ENCODE measurements around the gene PI4K2A. TPM values are rescaled to one million over a fixed set of nuclear protein-coding genes. Genes with fewer than 3 reads are reported as not detected.

Gene PI4K2A
- total and polyA plus RNA-seq, 2 donors (not counting 1 experiment from before 2014, with no cell fraction given): 26.6 to 30.7 TPM

DNA sequence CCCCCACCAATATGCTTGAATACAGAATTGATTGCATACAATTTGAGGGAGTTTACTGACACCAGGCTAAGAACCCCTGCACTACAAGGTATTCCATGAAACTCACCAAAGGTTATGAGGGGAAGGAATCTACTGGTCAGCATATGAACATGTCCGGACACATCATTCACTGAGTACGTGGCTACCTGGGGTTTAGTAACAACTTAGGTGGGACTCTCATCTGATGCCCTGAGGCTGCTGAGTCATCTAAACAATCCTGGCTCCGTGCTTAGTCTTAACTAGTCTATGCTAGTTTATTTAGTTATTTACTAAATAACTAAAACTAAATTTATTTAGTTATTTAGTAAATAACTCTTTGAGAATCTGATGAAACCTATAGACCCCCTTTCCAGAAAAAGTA, 11.3 kb downstream of the PI4K2A start:
- DNase-seq (ENCODE audit: low read depth in 2 of 2): no peak
- Histone ChIP-seq H3K4me2 (ENCODE audit: extremely low read depth, insufficient read depth, low read length) (no peak overlapping the region), H3K27me3 (ENCODE audit: control insufficient read depth, insufficient read depth, low read length) (no peaks in the 10 kb centered on the region), H3K9ac (ENCODE audit: insufficient read depth, low read length) (no peak overlapping the region), H3K27ac (ENCODE audit: insufficient read depth, low read length) (no peak overlapping the region), H4K20me1 (ENCODE audit: control insufficient read depth, extremely low read depth, insufficient read depth, low read length) (no peaks in the 10 kb centered on the region), H3K9me3 (ENCODE audit: control insufficient read depth, insufficient read depth, low read depth, low read length) (no peaks in the 10 kb centered on the region), H3K36me3 (ENCODE audit: control insufficient read depth, insufficient read depth, low read length) (peaks cover 15% of the 10 kb centered on the region), H3K4me1 (ENCODE audit: control insufficient read depth, extremely low read depth, insufficient read depth, low read length) (peaks cover 14% of the 10 kb centered on the region), H2AFZ (ENCODE audit: low read length) (no peak overlapping the region), H3K4me3 (replicated peaks in 1 of 4; ENCODE audit: control extremely low read depth in 1 of 4, insufficient read depth in 1 of 4, low read depth in 3 of 4, low read length in 4 of 4) (no peak overlapping the region), H3K79me2 (ENCODE audit: control insufficient read depth, insufficient read depth, low read length) (peaks cover 27% of the 10 kb centered on the region)
- TF ChIP-seq CTCF (conservative IDR thresholded peaks at IDR 0.05 in 1 of 2, IDR thresholded peaks at IDR 0.05 in 1 of 2; ENCODE audit: low read depth in 1 of 2, low read length in 2 of 2) (no peak), EZH2 (IDR thresholded peaks at IDR 0.05; ENCODE audit: low read length, missing control alignments) (no peak)

DNA sequence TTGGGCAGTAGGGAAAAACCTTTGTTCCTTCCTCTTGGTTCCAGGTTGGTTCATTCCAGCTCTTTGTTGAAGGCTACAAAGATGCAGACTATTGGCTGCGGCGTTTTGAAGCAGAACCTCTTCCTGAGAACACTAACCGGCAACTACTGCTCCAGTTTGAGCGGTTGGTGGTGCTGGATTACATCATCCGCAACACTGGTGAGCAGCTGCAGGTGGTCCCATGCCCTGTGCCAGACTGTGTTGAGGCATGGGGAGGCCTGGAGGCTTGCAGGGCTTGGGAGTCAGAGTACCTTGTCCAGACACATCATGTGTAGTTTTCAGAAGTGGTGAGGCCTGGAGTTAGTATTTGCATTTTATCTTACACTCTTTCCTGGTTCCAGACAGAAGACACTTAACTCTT, 16.3 kb downstream of the PI4K2A start:
- Histone ChIP-seq H3K79me2 (ENCODE audit: control insufficient read depth, insufficient read depth, low read length) (peaks cover under 1% of the 10 kb centered on the region), H3K4me3 (replicated peaks in 1 of 4; ENCODE audit: control extremely low read depth in 1 of 4, insufficient read depth in 1 of 4, low read depth in 3 of 4, low read length in 4 of 4) (no peak overlapping the region), H3K36me3 (ENCODE audit: control insufficient read depth, insufficient read depth, low read length) (peaks cover 9% of the 10 kb centered on the region), H3K27me3 (ENCODE audit: control insufficient read depth, insufficient read depth, low read length) (no peaks in the 10 kb centered on the region), H3K4me2 (ENCODE audit: extremely low read depth, insufficient read depth, low read length) (no peak overlapping the region), H3K4me1 (ENCODE audit: control insufficient read depth, extremely low read depth, insufficient read depth, low read length) (peaks cover 2% of the 10 kb centered on the region), H3K27ac (ENCODE audit: insufficient read depth, low read length) (no peak overlapping the region), H4K20me1 (ENCODE audit: control insufficient read depth, extremely low read depth, insufficient read depth, low read length) (no peaks in the 10 kb centered on the region), H2AFZ (ENCODE audit: low read length) (no peak overlapping the region), H3K9me3 (ENCODE audit: control insufficient read depth, insufficient read depth, low read depth, low read length) (no peaks in the 10 kb centered on the region), H3K9ac (ENCODE audit: insufficient read depth, low read length) (no peak overlapping the region)
- TF ChIP-seq EZH2 (IDR thresholded peaks at IDR 0.05; ENCODE audit: low read length, missing control alignments): no peak
- no peak for TF ChIP-seq CTCF (conservative IDR thresholded peaks at IDR 0.05 in 1 of 2, IDR thresholded peaks at IDR 0.05 in 1 of 2; ENCODE audit: low read depth in 1 of 2, low read length in 2 of 2)
- no peak for DNase-seq (ENCODE audit: low read depth in 2 of 2)

DNA sequence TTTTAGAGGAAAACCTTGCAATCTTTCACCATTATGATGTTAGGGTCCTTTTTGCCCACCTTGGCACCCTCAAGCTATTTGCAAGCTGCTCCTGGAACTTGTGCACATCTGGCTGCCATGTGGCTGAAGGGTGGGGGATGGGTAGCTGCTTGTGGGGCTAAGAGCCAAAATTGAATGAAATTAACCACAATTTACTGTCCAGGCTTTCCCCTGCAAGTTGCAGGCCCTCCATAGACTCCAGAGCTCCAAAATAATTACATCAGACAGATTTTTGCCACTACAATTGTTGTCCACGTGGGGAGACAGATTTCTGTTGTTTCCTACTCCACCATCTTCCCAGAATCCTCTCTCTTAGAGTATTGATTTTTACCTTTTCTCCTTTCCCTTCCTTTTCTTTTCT, 19.1 kb downstream of the PI4K2A start:
- H3K9ac ChIP-seq (ENCODE audit: insufficient read depth, low read length): no peak overlapping the region
- peak; percentile 61 to 89 for DNase-seq (ENCODE audit: low read depth in 2 of 2)
- H3K27me3 ChIP-seq (ENCODE audit: control insufficient read depth, insufficient read depth, low read length): no peaks in the 10 kb centered on the region
- H3K4me2 ChIP-seq (ENCODE audit: extremely low read depth, insufficient read depth, low read length): peak overlapping the region; percentile 8
- H3K36me3 ChIP-seq (ENCODE audit: control insufficient read depth, insufficient read depth, low read length): peaks cover 5% of the 10 kb centered on the region
- H4K20me1 ChIP-seq (ENCODE audit: control insufficient read depth, extremely low read depth, insufficient read depth, low read length): no peaks in the 10 kb centered on the region
- no peaks in the 10 kb centered on the region for H3K9me3 ChIP-seq (ENCODE audit: control insufficient read depth, insufficient read depth, low read depth, low read length)
- H3K79me2 ChIP-seq (ENCODE audit: control insufficient read depth, insufficient read depth, low read length): no peaks in the 10 kb centered on the region
- H3K27ac ChIP-seq (ENCODE audit: insufficient read depth, low read length): no peak overlapping the region
- peaks cover 2% of the 10 kb centered on the region for H3K4me1 ChIP-seq (ENCODE audit: control insufficient read depth, extremely low read depth, insufficient read depth, low read length)
- H2AFZ ChIP-seq (ENCODE audit: low read length): no peak overlapping the region
- TF ChIP-seq CTCF (conservative IDR thresholded peaks at IDR 0.05 in 1 of 2, IDR thresholded peaks at IDR 0.05 in 1 of 2; ENCODE audit: low read depth in 1 of 2, low read length in 2 of 2): no peak
- no peak for TF ChIP-seq EZH2 (IDR thresholded peaks at IDR 0.05; ENCODE audit: low read length, missing control alignments)
- H3K4me3 ChIP-seq (replicated peaks in 1 of 4; ENCODE audit: control extremely low read depth in 1 of 4, insufficient read depth in 1 of 4, low read depth in 3 of 4, low read length in 4 of 4): no peak overlapping the region

Measured in fibroblast of lung (primary cell).